B cell (primary cell): ENCODE data around the gene ZSWIM4. TPM values are rescaled to one million over a fixed set of nuclear protein-coding genes. Genes with fewer than 3 reads are reported as not detected.
"Not testable (repeated sequence)": the region's sequence is repeated elsewhere in the genome, so short reads cannot be mapped to it uniquely, and the experiment has no call there.

Source experiments
- ATAC-seq: fragments of 200-7000 bp; cut with Tn5 transposase; one replicate; pipeline ENCODE4 v1.10.0; 2021; ENCODE audit warnings: low read depth, mild to moderate bottlenecking, moderate number of reproducible peaks, moderate library complexity
- CTCF ChIA-PET: fragments of 350-600 bp; sonication (Branson Sonifier 250); formaldehyde crosslinking; loops from one replicate; lab custom pipeline; 2021; ENCODE audit warnings: antibody characterized with exemption, inconsistent platforms; lab: Charles Lee
- POLR2A ChIA-PET: fragments of 350-600 bp; sonication (Branson Sonifier 250); formaldehyde crosslinking; loops from one replicate; lab custom pipeline; 2021; ENCODE audit warnings: antibody characterized with exemption; lab: Charles Lee
- DNase-seq: peaks from one replicate; pipeline ENCODE4 v3.0.0; 2013
- H2AFZ ChIP-seq: 2 replicates; pipeline ENCODE4 v1.6.1; 2012; ENCODE audit warnings: mild to moderate bottlenecking, low read depth, low read length; ENCODE audit not compliant: insufficient read depth, poor library complexity, severe bottlenecking
- H3K27ac ChIP-seq, 2 donors: 1 replicate in 1 of 2; 2 replicates in 1 of 2; pipeline ENCODE4 v1.5.1; 2012 to 2013; ENCODE audit warnings: low read length in 2 of 2, mild to moderate bottlenecking in 2 of 2, moderate library complexity in 1 of 2
- H3K27me3 ChIP-seq, 4 experiments: fragments of 200-600 bp in 1 of 4; sonication (generic) in 1 of 4; replicated peaks in 1 of 4; 1 replicate in 2 of 4; 2 replicates in 2 of 4; pipeline versions ENCODE4 v1.6.1 to v1.7.0; 2013 to 2016; ENCODE audit warnings: low read length in 3 of 4, mild to moderate bottlenecking in 2 of 4, mixed read lengths in 1 of 4, moderate library complexity in 1 of 4; ENCODE audit not compliant: insufficient read depth in 4 of 4, control insufficient read depth in 3 of 4; ENCODE audit errors: control extremely low read depth in 1 of 4
- H3K36me3 ChIP-seq, 2 experiments: replicated peaks in 1 of 2; 1 replicate in 1 of 2; 2 replicates in 1 of 2; pipeline versions ENCODE4 v1.6.1 to v1.7.1; 2013; ENCODE audit warnings: low read length in 1 of 2; ENCODE audit not compliant: insufficient read depth in 2 of 2, control insufficient read depth in 1 of 2; ENCODE audit errors: control extremely low read depth in 1 of 2, extremely low read depth in 1 of 2
- H3K4me1 ChIP-seq, 2 donors: fragments of 200-600 bp in 1 of 2; sonication (generic) in 1 of 2; 1 replicate in 1 of 2; 2 replicates in 1 of 2; pipeline versions ENCODE4 v1.5.1 to v1.6.1; 2013 to 2017; ENCODE audit warnings: low read length in 2 of 2; ENCODE audit not compliant: control insufficient read depth in 2 of 2, insufficient read depth in 2 of 2
- H3K4me2 ChIP-seq: replicated peaks from 2 replicates; pipeline ENCODE3; 2012; ENCODE audit warnings: mild to moderate bottlenecking, low read depth, low read length; ENCODE audit not compliant: poor library complexity, severe bottlenecking
- H3K4me3 ChIP-seq, 5 experiments: fragments of 200-600 bp in 1 of 5; sonication (generic) in 1 of 5; 1 replicate in 3 of 5; 2 replicates in 2 of 5; pipeline versions ENCODE4 v1.5.1 to v1.7.0; 2011 to 2016; ENCODE audit warnings: low read length in 4 of 5, mild to moderate bottlenecking in 4 of 5, low read depth in 2 of 5, control low read depth in 1 of 5, moderate library complexity in 1 of 5; ENCODE audit not compliant: insufficient read depth in 1 of 5; ENCODE audit errors: control extremely low read depth in 1 of 5, extremely low read depth in 1 of 5
- H3K79me2 ChIP-seq: fragments of 200-600 bp; sonication (generic); one replicate; pipeline ENCODE4 v1.6.0; 2016; ENCODE audit warnings: low read length; ENCODE audit not compliant: control insufficient read depth, insufficient read depth
- H3K9ac ChIP-seq: fragments of 200-600 bp; sonication (generic); 2 replicates; pipeline ENCODE4 v1.6.1; 2017; ENCODE audit warnings: mild to moderate bottlenecking, low read length, moderate library complexity
- H3K9me3 ChIP-seq, 3 donors: one replicate each; pipeline versions ENCODE4 v1.6.1 to v1.7.1; 2013; ENCODE audit warnings: low read length in 2 of 3; ENCODE audit not compliant: control insufficient read depth in 2 of 3, insufficient read depth in 1 of 3; ENCODE audit errors: control extremely low read depth in 1 of 3
- H4K20me1 ChIP-seq: 2 replicates; pipeline ENCODE4 v1.6.0; 2012; ENCODE audit warnings: mild to moderate bottlenecking, low read length; ENCODE audit not compliant: insufficient read depth, control insufficient read depth, poor library complexity, severe bottlenecking
- H3K27ac Mint-ChIP-seq: one replicate; pipeline ENCODE4 v1.8.0; 2021; ENCODE audit warnings: mixed read lengths
- H3K27me3 Mint-ChIP-seq: one replicate; pipeline ENCODE4 v1.8.0; 2021; ENCODE audit warnings: mixed read lengths
- H3K4me1 Mint-ChIP-seq: one replicate; pipeline ENCODE4 v1.8.0; 2021; ENCODE audit warnings: mixed read lengths
- H3K4me3 Mint-ChIP-seq: one replicate; pipeline ENCODE4 v1.8.0; 2021; ENCODE audit warnings: mixed read lengths
- H3K9me3 Mint-ChIP-seq: one replicate; pipeline ENCODE4 v1.8.0; 2022; ENCODE audit warnings: mixed read lengths; ENCODE audit not compliant: insufficient read depth
- CTCF ChIP-seq: fragments of 200-600 bp; IDR thresholded peaks from one replicate; pipeline ENCODE4 v1.8.0; 2022; ENCODE audit warnings: antibody characterized with exemption, mild to moderate bottlenecking
- EZH2 ChIP-seq: IDR thresholded peaks from 2 replicates; pipeline ENCODE4 v1.6.1; 2012; ENCODE audit warnings: borderline replicate concordance, low read depth, mild to moderate bottlenecking, moderate library complexity, low read length; ENCODE audit not compliant: insufficient read depth, poor library complexity, severe bottlenecking
- WGBS: methylation state at CpG from one replicate; pipeline ENCODE4 v1.1.5; 2013; ENCODE audit warnings: missing lambda C conversion rate; ENCODE audit not compliant: insufficient coverage; 5-methylcytosine and 5-hydroxymethylcytosine counted together
- intact Hi-C: fragments of 100-400 bp; cut with micrococcal nuclease; formaldehyde crosslinking; loops from one replicate; pipeline ENCODE4 v1.10.0; 2022
- polyA plus RNA-seq: library from polyadenylated mRNA; depleted of rRNA; stranded (reverse); fragments of >200 nt; gene quantifications from 2 replicates; pipeline ENCODE4 v1.2.3, GENCODE V29; 2012
- total RNA-seq, 2 donors: library from RNA; stranded (reverse); fragments of 120-200 nt in 1 of 2; gene quantifications; 1 replicate in 1 of 2; 2 replicates in 1 of 2; pipeline versions ENCODE4 v1.2.3 to v1.2.4, GENCODE V29; 2013 to 2022

ZSWIM4 gene
- total and polyA plus RNA-seq, 2 donors (not counting 1 experiment from before 2014, with no cell fraction given) = 2.6 to 10.6 TPM

DNA sequence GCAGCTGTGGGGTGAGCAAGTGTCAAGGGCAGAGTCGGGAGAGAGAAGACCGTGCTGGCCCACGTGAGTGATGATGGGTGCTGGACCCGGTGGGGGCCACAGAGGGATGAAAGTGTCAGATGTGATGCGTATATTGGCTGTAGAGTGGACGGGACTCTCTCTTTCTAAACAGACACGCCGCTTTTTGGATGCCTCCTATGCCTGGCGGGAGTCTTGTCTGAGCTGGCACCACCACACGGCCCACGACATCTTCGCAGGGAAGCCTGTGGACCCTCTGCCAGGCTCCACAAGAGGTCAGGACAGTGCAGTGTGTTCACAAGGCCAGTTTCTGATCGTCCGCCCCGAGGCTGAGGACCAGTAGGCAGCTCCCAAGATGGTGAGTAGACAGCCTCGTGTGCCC lies 43.8 kb upstream of the ZSWIM4 start:
- Histone ChIP-seq H3K4me2 (no peak overlapping the region), H3K9ac (no peak overlapping the region), H3K4me3 (no peak overlapping the region), H3K27ac (no peak overlapping the region), H3K4me1 (peaks cover 11 to 15% of the 10 kb centered on the region in 2 donors), H4K20me1 (no peaks in the 10 kb centered on the region), H3K79me2 (peaks cover 27% of the 10 kb centered on the region), H3K36me3 (peaks cover 3 to 28% of the 10 kb centered on the region in 2 experiments), H3K27me3 (no peaks in the 10 kb centered on the region), H3K9me3 (peaks cover 0 to 5% (median 0%) of the 10 kb centered on the region in 3 donors), H2AFZ (no peak overlapping the region)
- 97% methylated on average over 16 of the region's 16 CpGs for WGBS
- Mint-ChIP-seq H3K4me1 (peaks cover 28% of the 10 kb centered on the region), H3K9me3 (no peaks in the 10 kb centered on the region), H3K4me3 (no peak overlapping the region), H3K27me3 (no peaks in the 10 kb centered on the region), H3K27ac (no peak overlapping the region)
- TF ChIP-seq EZH2 = no peak
- no peak for TF ChIP-seq CTCF
- CTCF ChIA-PET = interaction anchor here (0.6 kb wide), 1 partner anchor 18 kb away, joined by 4 read pairs; no protein-coding TSS in a partner anchor
- ATAC-seq (no peak), DNase-seq (no peak)
- intact Hi-C loops = no loop called here
- POLR2A ChIA-PET = no interaction called here

DNA sequence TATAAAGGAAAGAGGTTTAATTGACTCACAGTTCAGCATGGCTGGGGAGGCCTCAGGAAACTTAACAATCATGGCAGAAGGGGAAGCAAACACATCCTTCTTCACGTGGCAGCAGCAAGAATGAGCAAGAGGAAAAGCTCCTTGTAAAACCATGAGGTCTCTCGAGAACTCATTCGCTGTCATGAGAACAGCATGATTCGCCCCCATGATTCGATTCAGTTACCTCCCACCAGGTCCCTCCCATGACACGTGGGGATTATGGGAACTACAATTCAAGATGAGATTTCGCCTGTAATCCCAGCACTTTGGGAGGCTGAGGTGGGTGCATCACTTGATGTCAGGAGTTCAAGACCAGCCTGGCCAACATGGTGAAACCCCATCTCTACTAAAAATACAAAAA lies 41.6 kb upstream of the ZSWIM4 start:
- H3K4me2 ChIP-seq, H3K9me3 ChIP-seq, H3K9me3 Mint-ChIP-seq, H3K27me3 ChIP-seq, H3K27ac ChIP-seq, H2AFZ ChIP-seq, intact Hi-C loops, H3K9ac ChIP-seq, H3K4me3 ChIP-seq, ATAC-seq, H3K4me1 ChIP-seq, POLR2A ChIA-PET, H4K20me1 ChIP-seq, DNase-seq, H3K4me3 Mint-ChIP-seq, H3K27me3 Mint-ChIP-seq, H3K27ac Mint-ChIP-seq, CTCF ChIA-PET: not testable (repeated sequence)
- Histone ChIP-seq H3K79me2 (peaks cover 18% of the 10 kb centered on the region), H3K36me3 (peaks cover 3 to 46% of the 10 kb centered on the region in 2 experiments)
- 81% methylated on average over 5 of the region's 7 CpGs for WGBS
- peaks cover 12% of the 10 kb centered on the region for H3K4me1 Mint-ChIP-seq
